Measurements from ENCODE around the gene NAALADL2. TPM values are rescaled to one million over a fixed set of nuclear protein-coding genes. Genes with fewer than 3 reads are reported as not detected.

Gene NAALADL2
- total and polyA plus RNA-seq, 2 donors (not counting 3 experiments of a cell fraction or from before 2014, with no cell fraction given): 1.1 to 4.0 TPM

GRCh38 chr3:175312791-175313190 is 453.7 kb downstream of the NAALADL2 start:
- ChIA-PET POLR2A (no interaction called here), CTCF (no interaction called here)
- intact Hi-C loops (cut with micrococcal nuclease) (no loop called here), dilution Hi-C loops (cut with MboI; ENCODE audit: extremely low pct_ligation_motif_present, low sequenced_read_pairs) (no loop called here)
- H3K4me2 ChIP-seq (ENCODE audit: insufficient read depth, low read length): no peak overlapping the region
- H3K79me2 ChIP-seq (ENCODE audit: control insufficient read depth, insufficient read depth, low read length): no peaks in the 10 kb centered on the region
- no peak overlapping the region for H3K4me3 ChIP-seq (replicated peaks in 1 of 3; ENCODE audit: insufficient read depth in 1 of 3, low read depth in 1 of 3, low read length in 3 of 3)
- no peak for TF ChIP-seq MYC (IDR thresholded peaks at IDR 0.05; ENCODE audit: low read depth, low read length)
- TF ChIP-seq GATA2 (IDR thresholded peaks at IDR 0.05; ENCODE audit: insufficient read depth, insufficient read length, low read depth, low read length): no peak
- no peak for TF ChIP-seq JUN (IDR thresholded peaks at IDR 0.05; ENCODE audit: borderline replicate concordance, insufficient read depth, insufficient read length, low read depth)
- TF ChIP-seq POLR2A (IDR thresholded peaks at IDR 0.05; ENCODE audit: low read depth, low read length): no peak
- no peak for TF ChIP-seq FOS (IDR thresholded peaks at IDR 0.05; ENCODE audit: borderline replicate concordance, insufficient read depth, low read length)
- no peak for TF ChIP-seq MAX (IDR thresholded peaks at IDR 0.05; ENCODE audit: insufficient read depth, insufficient read length)
- TF ChIP-seq POLR2AphosphoS5 (IDR thresholded peaks at IDR 0.05; ENCODE audit: insufficient read depth, low read depth, low read length): no peak
- no peak for TF ChIP-seq CTCF (IDR thresholded peaks at IDR 0.05; ENCODE audit: extremely low read depth in 1 of 2, insufficient read depth in 1 of 2, low read depth in 1 of 2, low read length in 2 of 2)
- no peak for TF ChIP-seq EZH2 (IDR thresholded peaks at IDR 0.05; ENCODE audit: borderline replicate concordance, low read depth, low read length, severe bottlenecking)
- H4K20me1 ChIP-seq (replicated peaks; ENCODE audit: control insufficient read depth, extremely low read depth, insufficient read depth, low read length): no peaks in the 10 kb centered on the region
- BruUV-seq (replicated peaks): no TSS peak
- H3K9me3 ChIP-seq (replicated peaks; ENCODE audit: control insufficient read depth, insufficient read depth, low read length): no peaks in the 10 kb centered on the region
- H3K9ac ChIP-seq (replicated peaks; ENCODE audit: extremely low read depth, insufficient read depth, low read length): no peak overlapping the region
- no peaks in the 10 kb centered on the region for H3K9me1 ChIP-seq (replicated peaks; ENCODE audit: control insufficient read depth, extremely low read depth, insufficient read depth, low read length)
- no peak overlapping the region for H2AFZ ChIP-seq (ENCODE audit: low read depth, low read length)
- no peaks in the 10 kb centered on the region for H3K4me1 ChIP-seq (ENCODE audit: control insufficient read depth, extremely low read depth, insufficient read depth, low read length)
- no peaks in the 10 kb centered on the region for H3K36me3 ChIP-seq (ENCODE audit: control insufficient read depth in 2 of 2, extremely low read depth in 1 of 2, insufficient read depth in 2 of 2, low read length in 2 of 2)
- no peak for DNase-seq (ENCODE audit: low read depth, low spot score)
- H3K27me3 ChIP-seq (ENCODE audit: control insufficient read depth in 2 of 2, insufficient read depth in 2 of 2, low read length in 2 of 2): no peaks in the 10 kb centered on the region
- no peak for FAIRE-seq
- no peak overlapping the region for H3K27ac ChIP-seq (ENCODE audit: insufficient read depth, low read depth, low read length)

Measured in endothelial cell of umbilical vein (primary cell).